NB4 (cell line): Measurements from ENCODE around the gene BTBD8.

Source experiments
- CTCF ChIP-seq: IDR thresholded peaks from one replicate; pipeline ENCODE4 v1.5.1; 2012; ENCODE audit warnings: low read depth, low read length
- POLR2A ChIP-seq: IDR thresholded peaks from 2 replicates; pipeline ENCODE4 v1.6.1; 2011; ENCODE audit warnings: mild to moderate bottlenecking; ENCODE audit not compliant: insufficient read length; ENCODE audit errors: extremely low read depth

GRCh38 chr1:92136341-92136740 lies 56.2 kb downstream of the BTBD8 start:
- TF ChIP-seq CTCF (no peak), POLR2A (no peak)
